GM23338 (cell line): ENCODE results near the gene RASSF4. TPM values are rescaled to one million over a fixed set of nuclear protein-coding genes. Genes with fewer than 3 reads are reported as not detected.

Experiments
- ATAC-seq: fragments of 200-7000 bp; cut with Tn5 transposase; 3 replicates; pipeline ENCODE4 v1.9.1; 2020
- DNase-seq: peaks from one replicate; pipeline ENCODE4 v3.0.0-alpha.2; 2015; ENCODE audit warnings: low spot score
- H2AFZ ChIP-seq: fragments of 200-600 bp; sonication (generic); 2 replicates; pipeline ENCODE4 v1.8.0; 2016; ENCODE audit warnings: antibody characterized with exemption, mild to moderate bottlenecking, moderate library complexity
- H3F3A ChIP-seq: fragments of 200-600 bp; sonication (generic); replicated peaks from 2 replicates; pipeline ENCODE4 v1.8.0; 2017; ENCODE audit warnings: antibody characterized with exemption, mixed run types, low read depth
- H3K27ac ChIP-seq: fragments of 200-600 bp; sonication (generic); 2 replicates; pipeline ENCODE4 v1.6.1; 2016; ENCODE audit warnings: low read depth
- H3K27me3 ChIP-seq: fragments of 200-600 bp; sonication (generic); 2 replicates; pipeline ENCODE4 v1.8.0; 2016; ENCODE audit warnings: mild to moderate bottlenecking, mixed run types, moderate library complexity; ENCODE audit not compliant: insufficient read depth
- H3K36me3 ChIP-seq: fragments of 200-600 bp; sonication (generic); 2 replicates; pipeline ENCODE4 v1.8.0; 2016; ENCODE audit warnings: mild to moderate bottlenecking; ENCODE audit not compliant: insufficient read depth
- H3K4me1 ChIP-seq: fragments of 200-600 bp; sonication (generic); 2 replicates; pipeline ENCODE4 v1.8.0; 2016; ENCODE audit warnings: mild to moderate bottlenecking, moderate library complexity; ENCODE audit not compliant: insufficient read depth
- H3K4me2 ChIP-seq: fragments of 200-600 bp; sonication (generic); 2 replicates; pipeline ENCODE4 v1.7.1; 2017; ENCODE audit warnings: mixed run types
- H3K4me3 ChIP-seq: fragments of 200-600 bp; sonication (generic); 2 replicates; pipeline ENCODE4 v1.6.1; 2016; ENCODE audit warnings: mixed run types
- H3K79me2 ChIP-seq: fragments of 200-600 bp; sonication (generic); replicated peaks from 2 replicates; pipeline ENCODE4 v1.8.0; 2017; ENCODE audit warnings: mild to moderate bottlenecking; ENCODE audit not compliant: insufficient read depth
- H3K9me2 ChIP-seq: fragments of 200-600 bp; sonication (generic); 2 replicates; pipeline ENCODE4 v1.8.0; 2017; ENCODE audit not compliant: insufficient read depth
- H4K20me1 ChIP-seq: fragments of 200-600 bp; sonication (generic); replicated peaks from 2 replicates; pipeline ENCODE4 v1.8.0; 2017; ENCODE audit warnings: mild to moderate bottlenecking; ENCODE audit not compliant: insufficient read depth
- H3K27ac Mint-ChIP-seq: 2 replicates; pipeline ENCODE4 v1.8.0; 2020; ENCODE audit warnings: inconsistent platforms, mild to moderate bottlenecking, moderate library complexity, mixed read lengths
- H3K27me3 Mint-ChIP-seq: 3 replicates; pipeline ENCODE4 v1.8.0; 2022; ENCODE audit warnings: low read depth, mild to moderate bottlenecking, moderate library complexity, mixed read lengths, inconsistent platforms; ENCODE audit not compliant: insufficient read depth, poor library complexity
- H3K36me3 Mint-ChIP-seq: 3 replicates; pipeline ENCODE4 v1.8.0; 2021; ENCODE audit warnings: low read depth, mild to moderate bottlenecking, inconsistent platforms, moderate library complexity, mixed read lengths
- H3K4me1 Mint-ChIP-seq: 3 replicates; pipeline ENCODE4 v1.8.0; 2020; ENCODE audit warnings: mild to moderate bottlenecking, inconsistent platforms, mixed read lengths
- H3K4me3 Mint-ChIP-seq: 3 replicates; pipeline ENCODE4 v1.8.0; 2021; ENCODE audit warnings: moderate library complexity, mild to moderate bottlenecking, inconsistent platforms, mixed read lengths
- H3K9me3 Mint-ChIP-seq: 3 replicates; pipeline ENCODE4 v1.8.0; 2020; ENCODE audit warnings: moderate library complexity, mild to moderate bottlenecking, inconsistent platforms, mixed read lengths
- CREB1 ChIP-seq: fragments of 250-450 bp; sonication (Bioruptor Pico); IDR thresholded peaks from 2 replicates; pipeline ENCODE4 v1.5.0; 2020; ENCODE audit warnings: low read depth, mild to moderate bottlenecking, moderate library complexity
- CTCF ChIP-seq, 2 experiments: fragments of 200-600 bp in 1 of 2; sonication (generic) in 1 of 2; conservative IDR thresholded peaks; 2 replicates each; pipeline versions ENCODE4 v1.5.1 to v1.6.1; 2016 to 2017; ENCODE audit warnings: antibody characterized with exemption in 2 of 2, low read depth in 2 of 2, mild to moderate bottlenecking in 2 of 2, moderate library complexity in 1 of 2
- ETS1 ChIP-seq: IDR thresholded peaks from 2 replicates; pipeline ENCODE4 v1.6.1; 2016; ENCODE audit warnings: antibody characterized with exemption
- EZH2 ChIP-seq: fragments of 200-600 bp; sonication (generic); IDR thresholded peaks from one replicate; pipeline ENCODE4 v1.8.0; 2017; ENCODE audit warnings: antibody characterized with exemption, mild to moderate bottlenecking, low read depth; ENCODE audit not compliant: unreplicated experiment
- EZH2phosphoT487 ChIP-seq: fragments of 200-600 bp; sonication (generic); IDR thresholded peaks from one replicate; pipeline ENCODE4 v1.8.1; 2018; ENCODE audit warnings: antibody characterized with exemption; ENCODE audit not compliant: unreplicated experiment
- JUNB ChIP-seq: IDR thresholded peaks from one replicate; pipeline ENCODE4 v1.6.1; 2016; ENCODE audit warnings: antibody characterized with exemption; ENCODE audit not compliant: unreplicated experiment
- NANOG ChIP-seq: IDR thresholded peaks from 2 replicates; pipeline ENCODE4 v1.6.1; 2016; ENCODE audit warnings: antibody characterized with exemption, borderline replicate concordance
- REST ChIP-seq: IDR thresholded peaks from one replicate; pipeline ENCODE4 v1.6.1; 2018; ENCODE audit warnings: antibody characterized with exemption; ENCODE audit not compliant: unreplicated experiment
- STAT1 ChIP-seq: IDR thresholded peaks from one replicate; pipeline ENCODE4 v1.6.1; 2016; ENCODE audit warnings: antibody characterized with exemption; ENCODE audit not compliant: unreplicated experiment
- ZNF114 ChIP-seq: fragments of 250-450 bp; sonication (Bioruptor Pico); IDR thresholded peaks from 2 replicates; pipeline ENCODE4 v1.5.0; 2020; ENCODE audit warnings: mild to moderate bottlenecking, moderate library complexity
- ZNF331 ChIP-seq: fragments of 250-450 bp; sonication (Bioruptor Pico); IDR thresholded peaks from 2 replicates; pipeline ENCODE4 v1.5.0; 2020; ENCODE audit warnings: low read depth, mild to moderate bottlenecking, moderate library complexity
- ZNF462 ChIP-seq: fragments of 250-450 bp; sonication (Bioruptor Pico); IDR thresholded peaks from 2 replicates; pipeline ENCODE4 v1.5.0; 2020; ENCODE audit warnings: mild to moderate bottlenecking, moderate library complexity
- polyA plus RNA-seq: library from polyadenylated mRNA; unstranded; fragments of >200 nt; fragmentation: Nextera tagmentation; extraction: Ambion mirVana; gene quantifications from 2 replicates; pipeline ENCODE4 v1.2.1, GENCODE V29; 2016
- total RNA-seq: library from RNA; depleted of rRNA; stranded (reverse); fragments of >200 nt; shearing (Covaris generic); gene quantifications from 2 replicates; pipeline ENCODE4 v1.2.3, GENCODE V29; 2014

The RASSF4 gene
- total and polyA plus RNA-seq, 2 experiments from 2014 or later: 12.4 to 13.6 TPM

GRCh38 chr10:45040921-45041542, 81.4 kb downstream of the RASSF4 start:
- peaks cover 6% of the 10 kb centered on the region for H3K27me3 Mint-ChIP-seq
- H3K27me3 ChIP-seq: no peaks in the 10 kb centered on the region
- no peak overlapping the region for H3K27ac ChIP-seq
- no peaks in the 10 kb centered on the region for H4K20me1 ChIP-seq
- H3F3A ChIP-seq: no peaks in the 10 kb centered on the region
- H2AFZ ChIP-seq: no peak overlapping the region
- H3K4me3 ChIP-seq: no peak overlapping the region
- H3K9me3 Mint-ChIP-seq: no peaks in the 10 kb centered on the region
- peak overlapping the region; percentile 89 for H3K27ac Mint-ChIP-seq
- H3K79me2 ChIP-seq: no peaks in the 10 kb centered on the region
- H3K4me3 Mint-ChIP-seq: no peak overlapping the region
- H3K9me2 ChIP-seq: no peaks in the 10 kb centered on the region
- peaks cover 21% of the 10 kb centered on the region for H3K4me1 ChIP-seq
- no peak for ATAC-seq
- H3K4me2 ChIP-seq: no peak overlapping the region
- no peaks in the 10 kb centered on the region for H3K36me3 ChIP-seq
- DNase-seq: no peak
- peaks cover 27% of the 10 kb centered on the region for H3K4me1 Mint-ChIP-seq
- no peak for TF ChIP-seq ZNF331 (CRISPR knock-in tag)
- no peak for TF ChIP-seq NANOG
- no peak for TF ChIP-seq CREB1
- TF ChIP-seq ZNF114 (CRISPR knock-in tag): no peak
- TF ChIP-seq STAT1: no peak
- TF ChIP-seq CTCF (conservative IDR thresholded peaks at IDR 0.05; ENCODE audit: low read depth in 2 of 2): no peak
- TF ChIP-seq ZNF462: no peak
- no peak for TF ChIP-seq EZH2
- no peak for TF ChIP-seq ETS1
- no peak for TF ChIP-seq REST
- no peak for TF ChIP-seq JUNB
- no peak for TF ChIP-seq EZH2phosphoT487
- no peaks in the 10 kb centered on the region for H3K36me3 Mint-ChIP-seq
